MG63 (cell line): ENCODE measurements around the gene RNF113B. TPM values are rescaled to one million over a fixed set of nuclear protein-coding genes. Genes with fewer than 3 reads are reported as not detected.

Experiments used
- DNase-seq: peaks from one replicate; pipeline ENCODE4 v3.0.0-alpha.2; 2020
- H3K27me3 ChIP-seq: fragments of 250-450 bp; sonication (Bioruptor Pico); 2 replicates; pipeline ENCODE4 v1.5.1; 2020; ENCODE audit warnings: mild to moderate bottlenecking, moderate library complexity
- H3K36me3 ChIP-seq: fragments of 250-450 bp; sonication (Bioruptor Pico); 2 replicates; pipeline ENCODE4 v1.5.1; 2020; ENCODE audit warnings: mild to moderate bottlenecking, moderate library complexity
- H3K4me3 ChIP-seq: fragments of 250-450 bp; sonication (Bioruptor Pico); 2 replicates; pipeline ENCODE4 v1.5.1; 2020; ENCODE audit warnings: mild to moderate bottlenecking, moderate library complexity
- H3K9me3 ChIP-seq: fragments of 250-450 bp; sonication (Bioruptor Pico); 2 replicates; pipeline ENCODE4 v1.5.1; 2020; ENCODE audit warnings: mild to moderate bottlenecking, moderate library complexity
- total RNA-seq: library from RNA; depleted of rRNA; stranded (reverse); fragments of >200 nt; shearing (Covaris generic); gene quantifications from 2 replicates; pipeline ENCODE4 v1.2.3, GENCODE V29; 2014; ENCODE audit warnings: low replicate concordance; rRNA removed

The RNF113B gene
- not detected in 2 replicates for total RNA-seq

DNA sequence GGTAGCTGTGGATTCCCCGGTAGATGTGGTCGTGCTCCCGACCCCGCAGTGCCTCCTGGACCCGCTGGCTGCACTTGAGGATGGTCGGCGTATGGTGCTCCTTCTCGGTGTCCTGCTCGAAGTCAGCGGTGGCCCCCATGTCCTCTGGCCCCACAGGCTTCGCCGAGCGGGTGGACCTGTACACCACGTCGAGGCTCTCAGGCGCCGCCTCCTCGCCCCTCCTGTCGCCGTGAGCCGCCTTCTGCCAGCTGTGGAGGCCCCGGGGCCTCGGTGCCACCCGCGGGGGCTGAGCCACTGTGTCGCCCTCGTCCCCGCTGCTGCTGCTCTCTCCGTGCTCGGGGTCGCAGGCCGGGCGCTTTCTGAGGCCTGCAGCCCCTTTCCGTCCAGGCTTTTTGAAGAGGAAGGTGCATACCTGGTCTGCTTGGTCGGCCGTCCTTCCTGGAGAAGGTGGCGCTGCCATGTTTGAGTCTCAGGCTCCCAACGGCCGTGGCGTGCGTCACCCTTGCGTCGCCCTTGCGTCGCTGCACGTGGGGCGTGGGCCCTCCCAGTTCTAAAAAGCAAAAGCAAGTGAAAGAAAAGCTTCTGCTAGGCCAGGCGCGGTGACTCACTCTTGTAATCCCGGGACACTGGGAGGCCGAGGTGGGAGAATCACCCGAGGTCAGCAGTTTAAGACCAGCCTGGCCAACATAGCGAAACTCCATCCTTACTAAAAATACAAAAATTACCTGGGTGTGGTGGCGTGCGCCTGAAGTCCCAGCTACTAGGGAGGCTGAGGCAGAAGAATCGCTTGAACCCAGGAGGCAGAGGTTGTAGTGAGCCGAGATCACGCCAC is at the start of gene RNF113B:
TSS of gene RNF113B (minus strand) at position 493 of the 832 bp plus-strand sequence. CDS start at position 460, 33 bp downstream.
- H3K9me3 ChIP-seq: no peaks in the 10 kb centered on the region
- peaks cover 10% of the 10 kb centered on the region; the same call in 1 of the 2 replicates for H3K36me3 ChIP-seq
- H3K27me3 ChIP-seq: no peaks in the 10 kb centered on the region
- no peak within 1 kb of the TSS for H3K4me3 ChIP-seq
- DNase-seq: no peak

DNA sequence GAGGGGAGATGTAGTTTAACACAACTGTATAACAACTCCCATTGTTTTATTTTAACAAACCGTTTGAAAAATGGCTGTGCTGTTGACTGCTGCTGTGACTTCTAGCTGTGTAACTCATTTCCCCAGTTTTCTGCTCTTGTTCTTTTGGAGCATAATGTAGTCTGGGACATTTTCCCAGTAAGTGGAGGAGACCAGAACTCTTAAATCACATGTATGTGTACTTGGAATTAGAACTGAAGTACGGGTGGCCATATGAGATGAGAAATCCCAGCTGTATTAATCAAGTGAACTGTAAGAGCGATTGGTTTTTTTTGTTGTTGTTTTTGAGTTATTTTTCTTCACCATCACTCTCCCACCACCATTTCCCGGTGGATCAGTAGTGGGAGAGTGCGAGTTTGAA is 49.4 kb upstream of the RNF113B start:
- H3K4me3 ChIP-seq: no peak overlapping the region
- H3K27me3 ChIP-seq: no peaks in the 10 kb centered on the region
- H3K9me3 ChIP-seq: peaks cover 3% of the 10 kb centered on the region; the same call in 1 of the 2 replicates
- H3K36me3 ChIP-seq: peaks cover 4% of the 10 kb centered on the region
- no peak for DNase-seq

DNA sequence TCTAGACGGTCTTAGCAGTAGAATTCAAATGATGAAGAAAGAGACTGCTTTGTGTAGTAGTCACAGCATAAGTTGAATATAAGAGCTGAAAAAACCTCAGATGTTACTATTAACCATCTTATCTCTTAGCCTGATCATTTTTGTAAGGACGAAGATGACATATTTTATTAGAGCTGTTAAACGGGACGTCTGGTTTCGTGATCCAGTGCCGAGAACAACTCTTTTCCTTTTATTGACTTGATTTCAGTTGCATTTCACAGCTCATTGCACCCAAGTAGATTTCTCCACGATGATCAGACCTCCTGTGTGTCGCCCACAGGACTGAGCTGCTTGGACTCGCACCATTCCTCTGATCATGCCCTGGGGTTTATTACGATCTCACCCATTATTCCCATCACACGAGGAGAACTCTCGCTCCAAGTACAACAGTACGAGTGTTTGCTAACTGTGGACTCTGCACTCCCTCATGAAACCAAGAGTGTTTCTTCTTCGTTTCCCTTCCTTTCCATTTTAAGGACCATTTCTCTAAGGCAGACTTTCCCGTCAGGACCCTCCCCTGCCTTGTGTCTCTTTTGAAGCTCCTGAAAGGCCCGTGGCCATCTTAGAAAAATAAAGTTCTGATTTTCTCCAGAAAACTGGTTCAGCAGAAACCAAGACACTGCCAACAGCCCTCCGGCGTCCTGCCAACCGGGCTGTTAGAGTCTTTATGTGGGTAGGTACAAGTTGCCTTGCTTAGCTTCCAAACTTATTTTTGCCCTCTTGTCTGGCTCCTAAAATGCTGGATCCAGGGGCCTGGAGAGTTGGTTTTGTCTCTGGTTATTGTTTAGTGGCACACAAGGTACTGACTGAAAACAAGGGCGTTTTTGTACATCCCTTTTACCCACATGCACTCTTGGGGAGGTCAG is 48.2 kb upstream of the RNF113B start:
- no peak overlapping the region for H3K4me3 ChIP-seq

DNA sequence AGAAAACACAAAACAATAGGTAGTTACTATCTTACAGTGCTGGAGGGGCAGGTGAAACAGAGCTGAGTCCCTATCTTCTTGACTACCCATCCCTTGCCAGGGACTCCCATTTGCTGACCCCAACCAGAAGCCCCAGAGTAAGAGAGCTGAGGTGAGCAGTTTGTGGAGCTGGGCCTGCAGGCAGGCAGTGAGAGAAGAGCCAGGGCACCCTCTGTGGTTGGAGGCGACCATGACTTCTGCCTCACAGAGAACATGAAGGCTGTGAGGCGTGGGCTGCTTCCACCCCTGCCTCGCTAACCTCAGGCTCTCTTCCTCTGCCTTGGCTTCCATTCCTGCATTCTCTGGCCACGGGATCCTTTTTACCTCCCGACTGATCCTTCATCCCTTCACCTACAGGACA is 47.5 kb upstream of the RNF113B start:
- Histone ChIP-seq H3K27me3 (no peaks in the 10 kb centered on the region), H3K36me3 (no peaks in the 10 kb centered on the region; the same call in none of the 2 replicates), H3K4me3 (no peak overlapping the region), H3K9me3 (peaks cover 3% of the 10 kb centered on the region; the same call in 1 of the 2 replicates)
- DNase-seq: no peak

More for the DNA sequence above, 48.2 kb upstream of the RNF113B start:
- Histone ChIP-seq H3K9me3 (peaks cover 3% of the 10 kb centered on the region; the same call in 1 of the 2 replicates), H3K27me3 (no peaks in the 10 kb centered on the region), H3K36me3 (peaks cover 4% of the 10 kb centered on the region)
- DNase-seq: no peak

DNA sequence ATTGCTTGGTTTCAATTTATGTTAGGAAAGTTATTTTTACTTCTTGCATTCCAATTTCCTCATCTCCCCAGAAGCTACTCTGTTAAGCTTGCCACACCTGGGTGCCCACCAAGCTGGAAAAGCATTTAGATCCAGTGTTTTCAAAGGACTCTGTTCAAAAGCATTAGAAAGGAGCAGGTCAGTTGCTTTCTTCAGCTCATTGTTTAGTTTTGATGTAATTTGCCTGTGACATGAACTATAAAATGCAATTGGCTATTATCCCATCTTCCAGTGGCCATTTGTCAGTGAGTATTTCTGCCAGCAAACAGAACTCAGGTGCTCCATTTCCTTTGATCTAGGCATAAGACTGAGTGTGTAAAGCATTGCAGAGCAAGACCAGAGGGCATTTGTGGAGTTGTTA is 46.7 kb upstream of the RNF113B start:
- Histone ChIP-seq H3K4me3 (no peak overlapping the region), H3K36me3 (no peaks in the 10 kb centered on the region; the same call in none of the 2 replicates), H3K9me3 (peaks cover 3% of the 10 kb centered on the region; the same call in 1 of the 2 replicates), H3K27me3 (no peaks in the 10 kb centered on the region)
- DNase-seq: no peak

DNA sequence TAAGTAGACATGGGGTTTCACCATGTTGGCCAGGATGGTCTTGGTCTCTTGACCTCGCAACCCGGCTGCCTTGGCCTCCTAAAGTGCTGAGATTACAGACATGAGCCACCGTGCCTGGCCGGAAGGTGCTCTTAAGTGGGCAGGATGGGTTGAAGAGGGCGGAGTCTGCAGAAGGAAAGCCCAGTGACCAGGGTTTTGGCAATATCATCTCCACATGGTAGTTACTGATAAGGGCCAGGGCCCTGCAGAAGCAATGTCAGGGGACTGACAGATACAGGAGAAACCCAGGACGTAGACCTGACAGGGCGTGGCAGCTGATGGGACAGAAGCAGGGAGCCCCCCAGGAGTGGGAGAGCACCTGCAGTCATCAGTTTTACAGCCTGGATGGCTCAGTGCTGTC is 45.7 kb upstream of the RNF113B start:
- DNase-seq: no peak
- Histone ChIP-seq H3K36me3 (no peaks in the 10 kb centered on the region; the same call in none of the 2 replicates), H3K4me3 (no peak overlapping the region), H3K27me3 (no peaks in the 10 kb centered on the region), H3K9me3 (peaks cover under 1% of the 10 kb centered on the region; the same call in 1 of the 2 replicates)

DNA sequence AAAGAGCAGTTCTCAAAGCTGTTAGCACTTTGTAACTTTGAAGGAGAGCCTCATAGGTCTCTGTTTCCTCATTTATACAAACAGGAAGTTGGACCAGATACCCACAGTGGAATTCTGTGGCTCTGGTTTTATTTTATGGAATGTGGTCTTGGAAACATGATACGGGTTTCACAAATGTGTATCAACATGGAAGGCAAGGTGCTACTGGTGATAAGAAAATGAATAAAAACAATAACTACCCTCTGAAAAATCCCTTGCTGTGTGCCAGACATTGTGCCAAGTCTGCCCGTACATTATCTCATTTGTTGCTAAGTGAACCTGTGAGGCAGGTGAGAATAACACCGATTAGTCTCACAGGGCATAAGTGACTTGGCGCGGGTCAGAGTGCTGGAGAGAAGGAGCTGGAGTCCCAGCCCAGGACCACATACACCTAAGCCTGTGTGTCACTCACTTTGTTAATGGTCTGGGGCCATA is 45.0 kb upstream of the RNF113B start:
- no peaks in the 10 kb centered on the region; the same call in none of the 2 replicates for H3K36me3 ChIP-seq
- H3K9me3 ChIP-seq: no peaks in the 10 kb centered on the region
- no peaks in the 10 kb centered on the region for H3K27me3 ChIP-seq
- no peak for DNase-seq
- H3K4me3 ChIP-seq: no peak overlapping the region

DNA sequence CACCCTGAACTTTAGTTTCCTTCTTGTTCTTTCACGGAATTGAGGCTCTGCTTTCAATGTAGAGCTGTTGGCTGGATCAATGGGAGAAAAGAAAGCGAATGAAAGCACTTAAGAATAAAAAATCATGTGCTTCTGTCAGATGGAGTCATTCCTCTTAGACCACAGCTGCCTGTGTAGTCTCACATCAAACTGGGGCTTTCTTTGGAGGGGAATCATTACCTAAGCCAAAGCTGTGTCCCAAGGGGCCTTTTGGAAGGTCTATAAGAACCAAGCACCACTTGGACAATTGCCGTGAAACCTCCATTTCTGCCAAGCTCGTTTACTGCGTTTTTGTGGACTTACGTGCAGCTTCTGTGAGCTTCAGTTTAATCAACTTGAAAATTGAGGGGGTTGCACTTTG is 44.2 kb upstream of the RNF113B start:
- no peaks in the 10 kb centered on the region; the same call in none of the 2 replicates for H3K36me3 ChIP-seq
- H3K4me3 ChIP-seq: no peak overlapping the region
- H3K9me3 ChIP-seq: no peaks in the 10 kb centered on the region
- DNase-seq: no peak
- H3K27me3 ChIP-seq: no peaks in the 10 kb centered on the region

DNA sequence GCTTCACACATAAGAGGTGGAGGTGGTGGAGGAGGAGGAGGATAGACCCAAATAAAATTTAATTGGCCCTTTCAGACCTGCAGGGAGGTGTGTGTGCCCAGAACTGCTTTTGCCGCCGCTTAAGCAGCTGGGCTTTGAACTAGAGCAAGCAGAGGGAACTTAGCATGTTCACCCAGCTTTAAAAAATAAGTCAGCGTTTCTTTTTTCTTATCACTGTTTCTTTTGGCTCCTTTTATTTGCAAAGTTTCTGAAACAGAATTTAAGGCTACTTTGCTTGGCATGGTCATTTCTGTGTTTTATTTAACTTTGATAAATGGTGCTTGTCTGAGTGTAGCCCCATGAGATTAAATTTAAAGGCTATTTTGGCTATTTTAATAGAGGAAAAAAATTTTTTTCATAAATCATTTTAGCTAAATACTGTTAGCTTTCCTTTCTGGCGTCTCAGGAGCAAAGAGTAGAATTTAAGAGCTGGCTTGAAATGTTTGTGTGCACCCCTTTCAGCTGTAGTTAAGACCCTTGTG is 43.3 kb upstream of the RNF113B start:
- H3K27me3 ChIP-seq: no peaks in the 10 kb centered on the region
- no peak overlapping the region for H3K4me3 ChIP-seq
- no peaks in the 10 kb centered on the region for H3K9me3 ChIP-seq
- H3K36me3 ChIP-seq: no peaks in the 10 kb centered on the region; the same call in none of the 2 replicates
- no peak for DNase-seq

DNA sequence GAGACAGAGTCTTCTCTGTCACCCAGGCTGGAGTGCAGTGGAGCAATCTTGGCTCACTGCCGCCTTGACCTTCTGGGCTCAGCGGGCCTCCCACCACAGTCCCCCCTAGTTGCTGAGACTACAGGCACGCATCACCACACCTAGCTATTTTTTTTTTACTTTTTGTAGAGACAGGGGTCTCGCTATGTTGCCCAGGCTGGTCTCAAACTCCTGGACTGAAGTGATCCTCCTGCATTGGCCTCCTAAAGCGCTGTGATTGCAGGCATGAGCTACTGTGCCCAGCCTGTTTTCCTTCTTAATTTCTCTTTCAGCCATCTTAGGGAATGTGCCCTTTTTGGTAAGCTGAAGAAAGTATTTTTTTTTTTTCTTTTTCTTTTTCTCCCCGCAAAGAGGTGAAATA is 42.6 kb upstream of the RNF113B start:
- DNase-seq: no peak

DNA sequence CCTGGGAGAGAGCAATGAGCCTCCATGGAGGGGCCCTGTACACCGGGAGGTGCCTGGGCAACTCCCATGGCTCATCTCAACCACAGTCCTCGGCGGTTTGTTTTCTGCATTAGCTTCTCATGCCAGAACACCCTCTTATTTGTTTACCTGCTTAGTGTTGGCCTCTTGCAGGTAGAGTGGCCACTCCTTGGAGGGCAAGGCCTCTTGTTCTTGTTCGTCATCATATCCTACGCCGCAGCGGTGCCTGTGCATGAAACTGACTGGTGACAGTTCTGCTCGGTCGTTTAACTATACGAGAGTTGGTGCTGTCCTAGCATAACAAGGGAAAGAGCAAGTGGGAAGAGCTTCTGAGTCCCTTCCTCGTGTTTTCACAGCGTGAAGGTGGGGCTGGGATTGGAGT is 40.5 kb upstream of the RNF113B start:
- no peaks in the 10 kb centered on the region for H3K9me3 ChIP-seq
- H3K27me3 ChIP-seq: no peaks in the 10 kb centered on the region
- H3K36me3 ChIP-seq: peaks cover 3% of the 10 kb centered on the region
- DNase-seq: no peak
- H3K4me3 ChIP-seq: no peak overlapping the region

More for the DNA sequence above, 42.6 kb upstream of the RNF113B start:
- H3K9me3 ChIP-seq: no peaks in the 10 kb centered on the region
- peaks cover 2% of the 10 kb centered on the region for H3K36me3 ChIP-seq
- H3K27me3 ChIP-seq: no peaks in the 10 kb centered on the region
- H3K4me3 ChIP-seq: no peak overlapping the region

DNA sequence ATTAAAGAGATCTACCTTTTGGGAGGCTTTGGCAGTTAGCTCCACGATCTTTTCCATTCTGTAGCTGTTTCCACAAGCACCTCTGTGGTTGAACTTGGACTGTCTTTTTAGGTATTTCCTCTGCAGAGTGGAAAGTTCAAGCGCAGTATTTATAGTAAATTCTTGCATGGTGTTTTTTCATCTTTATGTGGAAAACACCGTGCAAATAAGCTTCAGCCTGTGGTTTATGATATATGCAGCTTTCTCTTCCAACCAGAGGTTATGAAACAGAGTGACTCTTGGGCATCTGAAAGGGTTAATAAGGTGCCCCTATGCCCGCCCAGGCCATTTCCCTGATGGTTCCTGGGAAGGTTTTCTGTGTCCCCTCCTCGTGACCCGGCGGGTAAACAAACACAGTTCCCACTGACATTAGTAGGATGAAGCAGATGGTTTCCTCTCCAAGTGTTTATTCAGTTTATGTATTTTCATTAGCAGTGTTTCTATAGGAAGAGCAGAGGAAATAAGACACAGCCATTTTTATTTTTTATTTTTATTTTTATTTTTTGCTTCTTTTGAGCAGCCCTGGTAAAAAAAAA is 39.7 kb upstream of the RNF113B start:
- peaks cover 3% of the 10 kb centered on the region for H3K36me3 ChIP-seq
- H3K9me3 ChIP-seq: no peaks in the 10 kb centered on the region
- no peak for DNase-seq
- no peak overlapping the region for H3K4me3 ChIP-seq
- no peaks in the 10 kb centered on the region for H3K27me3 ChIP-seq

DNA sequence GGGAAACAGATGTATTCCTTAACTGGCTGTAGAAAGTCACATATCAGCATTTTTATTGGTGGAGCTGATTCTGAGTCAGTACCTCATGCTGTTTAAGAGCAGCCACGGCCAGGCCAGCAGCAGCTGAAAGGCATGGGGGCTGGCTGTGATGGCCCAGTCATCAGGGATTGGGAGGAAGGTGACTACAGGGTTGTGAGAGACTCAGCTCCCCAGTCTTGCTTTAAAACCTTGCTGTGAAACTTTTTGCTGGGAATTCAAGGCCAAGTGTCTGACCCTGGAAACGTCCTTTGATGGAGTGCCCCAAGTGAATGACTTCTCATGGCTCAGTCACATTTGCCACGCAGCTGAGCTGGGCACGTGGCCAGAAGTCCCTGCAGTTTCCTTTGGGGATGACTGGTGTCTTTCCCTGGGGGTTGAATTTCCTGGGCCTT is 39.1 kb upstream of the RNF113B start:
- Histone ChIP-seq H3K36me3 (peaks cover 3% of the 10 kb centered on the region), H3K27me3 (no peaks in the 10 kb centered on the region), H3K4me3 (no peak overlapping the region), H3K9me3 (no peaks in the 10 kb centered on the region)
- peak; percentile 89 for DNase-seq

DNA sequence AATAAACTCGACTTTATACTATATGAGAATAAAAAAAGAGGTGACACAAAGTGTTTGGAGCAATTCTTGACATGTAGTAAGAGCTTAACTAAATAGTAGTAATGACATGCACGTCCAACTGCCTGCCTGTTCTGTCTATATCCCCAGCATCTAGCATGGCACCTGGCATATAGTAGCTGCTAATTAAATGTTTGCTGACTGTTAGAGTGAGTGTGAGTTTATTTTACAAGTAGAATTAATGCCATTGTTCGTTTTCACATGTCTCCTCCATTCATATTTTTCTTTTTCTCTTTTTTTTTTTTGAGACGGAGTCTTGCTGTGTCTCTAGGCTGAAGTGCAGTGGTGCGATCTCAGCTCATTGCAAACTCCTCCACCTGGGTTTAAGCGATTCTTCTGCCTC is 38.4 kb upstream of the RNF113B start:
- H3K9me3 ChIP-seq: no peaks in the 10 kb centered on the region

DNA sequence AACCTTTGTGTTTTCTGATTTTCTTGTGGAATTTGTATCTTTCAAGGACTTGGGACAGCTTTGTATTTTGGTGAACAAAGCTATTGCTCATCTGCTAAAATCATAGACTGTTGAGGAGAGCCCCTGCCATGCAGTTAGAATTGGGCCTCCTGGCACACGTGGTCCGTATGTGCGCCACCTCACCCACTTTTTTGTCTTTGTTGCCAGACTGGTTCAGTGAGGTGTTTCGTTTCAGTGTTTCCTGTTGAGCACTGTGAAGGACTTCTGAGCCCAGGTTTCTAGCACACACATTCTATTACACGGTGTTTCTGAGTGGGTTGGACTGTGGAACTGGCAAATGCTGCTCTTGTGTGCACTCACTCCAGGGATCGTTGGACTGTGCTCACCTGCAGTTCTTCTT is 37.6 kb upstream of the RNF113B start:
- H3K4me3 ChIP-seq: no peak overlapping the region
- H3K27me3 ChIP-seq: no peaks in the 10 kb centered on the region
- H3K9me3 ChIP-seq: no peaks in the 10 kb centered on the region
- DNase-seq: peak; percentile 46
- H3K36me3 ChIP-seq: peaks cover 3% of the 10 kb centered on the region

More for the DNA sequence above, 38.4 kb upstream of the RNF113B start:
- no peak for DNase-seq
- no peak overlapping the region for H3K4me3 ChIP-seq
- no peaks in the 10 kb centered on the region for H3K27me3 ChIP-seq
- H3K36me3 ChIP-seq: peaks cover 3% of the 10 kb centered on the region

DNA sequence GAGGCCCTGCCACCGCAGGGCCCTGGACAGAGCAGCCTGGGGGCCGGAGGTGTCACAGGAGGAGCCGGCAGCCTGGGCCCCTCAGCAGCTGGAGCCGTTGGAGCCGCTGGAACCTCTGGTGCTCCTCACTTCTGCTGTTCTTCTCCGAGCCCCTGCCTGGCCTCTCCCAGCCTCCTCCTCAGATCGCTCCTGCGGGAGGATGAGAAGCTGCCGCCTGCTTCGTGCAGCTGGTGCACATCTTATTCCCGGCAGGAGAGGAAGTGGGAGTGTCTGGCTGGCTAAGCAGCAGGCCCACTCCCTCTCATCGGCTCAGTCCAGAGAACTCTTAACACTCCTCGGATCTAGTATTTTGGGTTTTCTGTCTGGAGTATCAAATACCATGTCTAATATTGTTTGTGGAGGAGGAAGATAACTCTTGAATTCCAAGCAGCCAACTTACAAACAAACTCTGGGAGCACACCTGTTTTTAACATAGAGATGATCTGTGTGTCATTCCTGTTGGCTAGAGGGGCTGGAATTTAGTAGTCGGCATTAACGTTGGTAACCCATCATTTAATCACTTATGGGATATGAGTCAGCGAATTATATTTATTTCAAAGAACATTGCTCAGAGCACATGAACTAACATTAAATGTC is 37.1 kb upstream of the RNF113B start:
- DNase-seq: peak; percentile 51
- Histone ChIP-seq H3K27me3 (no peaks in the 10 kb centered on the region), H3K9me3 (no peaks in the 10 kb centered on the region), H3K4me3 (no peak overlapping the region), H3K36me3 (peaks cover 3% of the 10 kb centered on the region)
